Stimulated activated CD4-positive, alpha-beta T cell treated with anti-CD3 and anti-CD28 coated beads, Interleukin-1b, Interleukin-23, amount 100 ng/mL, for 4 hours (primary cell): ENCODE data around the gene TENT4A.
A peak's percentile ranks its signal among the peaks of the same experiment; 100 is the strongest.
"Not testable (repeated sequence)": the region's sequence is repeated elsewhere in the genome, so short reads cannot be mapped to it uniquely, and the experiment has no call there.

ENCODE experiments used
- DNase-seq, 2 donors: peaks; one replicate each; pipeline ENCODE4 v3.0.0-alpha.2; 2020; ENCODE audit warnings: low read depth in 2 of 2

Gene TENT4A

GRCh38 chr5:6770826-6771607 is 57.8 kb downstream of the TENT4A start:
- DNase-seq: no peak

- DNase-seq: no peak
Measured at GRCh38 chr5:6772886-6773285, 59.7 kb downstream of the TENT4A start.

GRCh38 chr5:6773342-6774035 is 60.3 kb downstream of the TENT4A start:
- no peak for DNase-seq

GRCh38 chr5:6774207-6774606 is 61.0 kb downstream of the TENT4A start:
- not testable (repeated sequence) for DNase-seq

GRCh38 chr5:6774721-6775204 is 61.5 kb downstream of the TENT4A start:
- DNase-seq: no peak

- no peak for DNase-seq
Measured at GRCh38 chr5:6775571-6775970, 62.3 kb downstream of the TENT4A start.

GRCh38 chr5:6780802-6781391 is 67.7 kb downstream of the TENT4A start:
- peak in 1 of 2 donors; percentile 9 for DNase-seq

GRCh38 chr5:6781716-6782115 is 68.5 kb downstream of the TENT4A start:
- DNase-seq: no peak

- no peak for DNase-seq
Measured at GRCh38 chr5:6783787-6784186, 70.6 kb downstream of the TENT4A start.

GRCh38 chr5:6784481-6784880 is 71.2 kb downstream of the TENT4A start:
- DNase-seq: no peak

GRCh38 chr5:6785161-6785860 is 72.1 kb downstream of the TENT4A start:
- DNase-seq: no peak

- DNase-seq: no peak
Measured at GRCh38 chr5:6785861-6786180, 72.6 kb downstream of the TENT4A start.

GRCh38 chr5:6786786-6787495 is 73.7 kb downstream of the TENT4A start:
- DNase-seq: no peak

GRCh38 chr5:6787941-6788340 is 74.7 kb downstream of the TENT4A start:
- no peak for DNase-seq

- DNase-seq: no peak
Measured at GRCh38 chr5:6788439-6788838, 75.2 kb downstream of the TENT4A start.

GRCh38 chr5:6788956-6789649 is 75.9 kb downstream of the TENT4A start:
- DNase-seq: no peak

- no peak for DNase-seq
Measured at GRCh38 chr5:6790346-6790865, 77.2 kb downstream of the TENT4A start.

- DNase-seq: no peak
Measured at GRCh38 chr5:6791031-6791430, 77.8 kb downstream of the TENT4A start.

- no peak for DNase-seq
Measured at GRCh38 chr5:6792376-6792775, 79.1 kb downstream of the TENT4A start.

- no peak for DNase-seq
Measured at GRCh38 chr5:6792911-6793471, 79.8 kb downstream of the TENT4A start.
